Stimulated activated CD4-positive, alpha-beta T cell treated with anti-CD3 and anti-CD28 coated beads, Interleukin-15, amount 100 ng/mL, for 24 hours (primary cell): ENCODE measurements around the gene PPP2R5C.

ENCODE experiments used
- DNase-seq: peaks from one replicate; pipeline ENCODE4 v3.0.0-alpha.2; 2020

The PPP2R5C gene

DNA sequence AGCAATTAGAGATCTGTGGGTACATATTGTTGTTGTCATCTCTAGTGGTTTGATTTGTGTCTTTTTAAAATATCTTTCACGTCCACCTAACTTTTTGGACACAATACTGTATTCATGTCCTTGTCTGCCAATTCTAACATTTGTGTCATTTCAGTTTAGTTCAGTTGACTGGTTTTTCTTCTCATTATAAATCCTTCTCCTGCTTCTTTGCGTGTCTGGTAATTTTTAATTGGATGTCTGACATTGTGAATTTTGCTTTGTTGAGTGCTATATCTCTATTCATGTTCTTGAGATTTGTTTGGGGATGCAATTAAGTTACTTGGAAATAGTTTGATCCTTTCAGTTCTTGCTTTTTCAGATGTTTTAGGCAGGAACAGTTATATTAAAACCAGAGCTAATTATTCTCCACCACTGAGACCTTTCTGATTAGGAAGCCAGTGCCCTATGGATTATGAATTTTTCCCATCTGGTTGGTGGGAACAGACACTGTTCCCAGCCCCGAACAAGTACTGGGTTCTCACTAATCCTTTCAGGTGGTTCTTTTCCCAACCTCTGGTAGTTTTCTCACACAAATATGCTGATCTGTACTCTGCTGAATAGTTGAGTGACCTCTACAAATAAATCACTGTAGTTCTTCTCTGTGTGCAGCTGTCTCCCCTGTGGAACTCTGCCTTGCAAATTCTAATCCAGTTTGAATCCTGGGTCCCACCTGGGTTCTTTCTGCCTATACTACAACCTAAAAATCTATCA is 111.7 kb downstream of the PPP2R5C start:
- DNase-seq: no peak

DNA sequence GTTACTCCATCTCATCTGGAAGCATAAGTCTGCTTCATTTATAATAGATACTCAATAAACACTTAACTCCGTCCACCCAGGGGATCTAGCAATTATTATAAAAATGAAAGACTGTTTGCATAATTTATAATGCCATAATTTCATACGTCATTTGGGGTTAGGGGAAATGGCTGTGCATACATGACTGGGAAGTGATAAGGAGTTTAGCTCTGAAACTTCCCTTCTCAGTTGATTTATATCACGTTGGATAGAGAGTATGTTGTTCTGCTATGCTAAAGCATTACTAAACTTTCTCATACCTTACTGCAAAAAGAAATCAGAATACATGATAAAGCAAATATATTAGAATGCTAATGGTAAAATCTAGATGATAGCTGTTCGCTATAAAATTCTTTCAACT is 112.5 kb downstream of the PPP2R5C start:
- DNase-seq: no peak

DNA sequence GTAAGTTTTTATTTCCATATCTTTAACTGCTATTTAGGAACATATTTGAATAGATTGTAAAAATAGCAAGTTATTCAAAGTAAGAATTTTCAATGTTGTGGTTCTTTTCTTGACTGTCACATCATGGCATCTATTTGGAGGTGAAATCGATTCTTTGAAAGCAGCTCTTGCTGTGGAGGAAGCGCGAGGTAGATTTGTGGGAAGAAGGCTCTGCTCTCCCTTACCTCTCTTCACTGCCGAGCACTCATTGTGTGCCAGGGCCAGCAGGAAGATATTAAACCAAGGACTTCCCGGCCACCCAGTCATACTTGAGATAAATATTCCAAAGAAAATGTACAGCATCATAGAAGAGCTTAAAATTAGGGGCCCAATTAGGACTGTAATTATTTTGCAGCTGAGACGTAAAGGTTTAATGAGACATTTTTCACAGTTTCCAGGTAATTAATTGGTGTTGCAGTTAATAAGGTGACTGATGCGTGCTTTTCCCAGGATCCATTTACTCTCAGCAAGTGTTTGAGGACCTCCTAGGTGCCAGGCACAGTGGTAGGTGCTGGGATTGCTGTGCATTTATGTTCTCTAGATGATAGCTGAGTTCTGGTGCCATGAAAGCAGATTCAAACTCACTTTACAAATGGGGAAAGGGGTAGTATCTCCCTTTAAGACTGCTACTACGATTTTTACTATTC is 113.7 kb downstream of the PPP2R5C start:
- DNase-seq: no peak

DNA sequence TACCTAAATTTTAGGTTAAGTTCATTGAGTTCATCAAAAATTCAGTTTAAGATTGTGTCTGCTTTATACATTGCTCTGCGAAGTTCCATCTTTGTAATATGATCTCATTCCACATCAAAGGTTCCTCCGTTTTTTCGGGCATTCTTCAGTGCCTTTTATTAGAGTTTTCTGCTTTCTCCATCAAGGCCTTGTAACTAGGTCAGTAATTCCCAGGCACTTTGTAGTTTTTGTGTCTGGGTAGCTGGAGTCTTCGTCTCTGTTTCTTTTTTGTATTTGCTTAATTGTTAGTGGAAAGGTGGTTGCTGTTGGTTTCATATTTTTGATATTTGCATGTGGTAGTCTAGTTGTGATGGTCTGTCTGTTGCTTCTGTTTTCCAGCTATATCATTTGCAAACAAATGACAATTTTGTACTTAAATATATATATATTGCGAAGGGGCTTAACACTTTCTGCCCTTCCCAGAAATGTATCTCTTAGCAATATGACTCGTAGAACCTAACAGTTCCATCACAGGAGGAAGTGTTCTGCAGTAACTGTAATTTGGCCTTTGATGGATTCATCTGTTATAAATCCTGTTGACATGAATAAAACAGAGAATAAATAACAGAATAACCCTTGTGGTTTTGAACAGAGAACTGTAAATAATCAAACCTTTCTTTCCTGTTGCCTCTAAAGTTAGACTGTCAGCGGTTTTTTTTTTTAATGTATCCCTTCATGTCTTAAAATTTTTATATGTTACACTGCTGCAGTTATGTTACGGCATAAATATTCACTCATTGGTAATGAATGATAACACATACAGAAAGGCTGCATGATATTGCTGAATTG is 114.4 kb downstream of the PPP2R5C start:
- DNase-seq: no peak

DNA sequence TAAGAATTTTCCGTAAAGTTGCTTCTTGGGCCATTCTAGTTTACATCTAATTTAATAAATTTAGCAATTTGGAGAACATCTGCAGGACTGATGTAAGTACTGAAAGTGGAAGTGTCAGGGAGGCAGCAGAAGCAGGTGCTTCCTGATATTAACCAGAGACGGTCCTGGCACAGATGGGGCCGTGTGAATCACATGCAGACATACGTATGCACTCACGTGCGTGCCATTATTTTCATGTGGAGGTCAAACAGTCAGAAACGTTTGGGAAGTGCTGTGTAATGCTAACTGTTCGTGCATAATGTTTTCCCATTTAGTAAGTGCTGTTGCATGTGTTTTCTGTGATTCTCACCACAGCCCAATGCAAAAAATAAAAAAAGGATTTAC is 115.0 kb downstream of the PPP2R5C start:
- peak; percentile 79 for DNase-seq

DNA sequence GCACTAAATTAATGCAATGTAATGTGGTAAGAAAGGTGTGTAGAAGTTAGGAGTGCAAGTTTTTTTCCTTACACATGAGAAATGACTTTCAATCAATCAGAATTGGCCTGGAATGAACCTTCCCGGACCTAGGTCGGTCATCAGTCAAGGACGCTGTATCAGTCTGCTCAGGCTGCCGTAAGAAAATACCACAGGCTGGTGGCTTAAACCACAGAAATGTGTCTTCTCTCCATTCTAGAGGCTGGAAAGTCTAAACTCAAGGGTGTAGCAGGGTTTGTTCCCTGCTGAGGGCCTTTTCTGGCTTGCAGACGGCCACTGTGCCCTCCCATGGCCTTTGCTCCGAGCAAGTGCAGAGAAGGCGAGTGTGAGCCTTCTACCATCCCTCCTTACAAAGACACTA is 116.3 kb downstream of the PPP2R5C start:
- no peak for DNase-seq

DNA sequence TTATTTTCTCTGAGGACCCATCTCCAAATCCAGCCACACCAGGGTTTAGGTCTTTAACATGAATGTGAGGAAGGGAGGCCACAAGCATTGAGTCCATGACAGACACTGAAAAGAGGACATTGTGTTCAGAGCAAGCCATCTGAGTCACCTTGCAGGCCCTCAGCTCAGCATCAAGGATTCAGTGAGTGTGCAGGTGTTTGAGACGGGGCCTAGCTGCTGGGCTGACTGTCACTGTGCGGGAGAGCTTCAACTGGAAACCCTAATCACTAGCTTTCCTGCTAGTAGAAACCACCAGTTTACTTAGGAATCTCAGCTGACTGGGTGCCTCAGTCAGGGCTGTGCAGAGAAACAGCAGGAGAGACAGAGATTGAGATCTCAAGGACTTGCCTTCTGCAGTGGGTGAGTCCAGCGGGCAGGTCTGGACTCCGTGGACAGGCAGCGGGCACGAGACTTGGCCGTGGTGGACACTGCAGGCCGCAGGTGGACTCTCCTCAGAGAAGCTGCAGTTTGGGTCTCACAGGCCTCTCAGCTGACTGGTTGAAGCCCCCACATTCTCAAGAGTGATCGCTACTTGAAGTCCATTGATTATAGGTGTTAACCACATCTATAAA is 116.8 kb downstream of the PPP2R5C start:
- peak; percentile 32 for DNase-seq

DNA sequence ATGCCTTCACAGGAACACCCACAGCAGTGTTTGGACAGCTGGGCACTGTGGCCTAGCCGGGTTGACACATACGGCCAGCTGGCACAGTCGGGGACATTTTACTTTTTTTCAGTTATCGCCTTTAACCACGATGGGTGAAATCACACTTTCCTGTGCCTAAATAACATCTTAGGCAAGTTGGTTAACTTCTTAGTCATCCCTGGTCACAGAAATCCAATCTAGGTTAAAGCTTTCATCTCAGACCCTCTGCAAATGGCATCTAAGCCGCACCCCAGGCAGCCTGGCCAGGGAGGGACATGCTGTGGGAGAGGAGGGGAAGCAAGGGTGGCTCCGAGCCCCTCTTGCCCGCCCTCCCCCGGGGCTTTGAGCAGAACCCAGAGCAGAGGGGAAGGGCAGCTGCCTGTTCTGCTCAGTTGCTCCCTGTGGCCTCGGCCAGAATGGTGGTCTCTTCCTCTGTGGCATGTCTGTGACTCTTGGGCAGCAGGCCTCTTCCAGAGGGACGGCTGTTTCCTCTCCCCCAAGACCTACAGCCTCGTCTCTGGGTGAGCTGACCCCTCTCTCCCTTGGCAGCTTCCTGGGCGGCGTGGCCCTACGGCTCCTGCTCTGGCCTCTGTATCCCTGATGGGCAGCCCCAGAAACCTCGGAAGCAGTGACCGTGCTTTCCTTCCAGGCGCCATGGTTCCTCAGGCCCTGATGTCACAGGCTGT is 117.5 kb downstream of the PPP2R5C start:
- peak; percentile 52 for DNase-seq

DNA sequence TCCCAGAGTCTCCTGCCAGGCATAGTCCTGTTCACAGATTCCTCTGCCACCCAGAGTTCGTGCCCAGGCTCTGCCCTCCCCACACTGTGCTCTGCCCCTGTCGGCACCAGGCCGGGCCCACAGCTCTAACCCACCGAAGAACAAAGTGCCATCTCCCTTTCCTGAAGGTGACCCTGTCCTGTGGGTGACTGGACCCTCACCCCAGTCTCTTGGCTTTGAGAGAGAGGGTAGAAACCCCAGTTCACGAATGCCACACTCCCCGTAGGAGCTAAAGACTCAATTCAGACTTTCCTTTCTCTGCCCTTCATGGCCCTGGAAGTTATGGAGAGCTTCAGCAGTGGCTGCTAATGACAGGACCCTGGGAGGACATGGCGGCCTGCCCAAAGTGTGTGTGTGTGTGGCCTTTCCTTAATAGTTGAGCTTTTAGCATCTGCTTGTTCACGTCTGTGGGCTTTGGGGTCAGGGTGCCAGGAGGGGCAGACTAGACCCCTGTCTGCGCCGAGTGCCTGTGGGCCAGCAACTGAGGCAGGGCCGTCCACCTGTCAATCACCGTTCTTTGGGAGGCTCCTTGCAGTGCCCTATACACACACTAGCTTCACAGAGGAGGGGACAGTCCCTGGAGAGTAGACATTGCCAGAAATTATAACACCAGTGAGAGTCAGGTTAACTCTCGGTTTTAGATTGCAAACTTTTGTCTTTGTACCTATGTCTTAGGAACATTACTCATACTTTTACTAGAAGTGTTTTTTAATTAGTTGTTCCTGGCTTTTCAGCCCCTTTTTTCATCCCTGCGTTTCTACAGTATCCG is 118.2 kb downstream of the PPP2R5C start:
- peak; percentile 25 for DNase-seq

DNA sequence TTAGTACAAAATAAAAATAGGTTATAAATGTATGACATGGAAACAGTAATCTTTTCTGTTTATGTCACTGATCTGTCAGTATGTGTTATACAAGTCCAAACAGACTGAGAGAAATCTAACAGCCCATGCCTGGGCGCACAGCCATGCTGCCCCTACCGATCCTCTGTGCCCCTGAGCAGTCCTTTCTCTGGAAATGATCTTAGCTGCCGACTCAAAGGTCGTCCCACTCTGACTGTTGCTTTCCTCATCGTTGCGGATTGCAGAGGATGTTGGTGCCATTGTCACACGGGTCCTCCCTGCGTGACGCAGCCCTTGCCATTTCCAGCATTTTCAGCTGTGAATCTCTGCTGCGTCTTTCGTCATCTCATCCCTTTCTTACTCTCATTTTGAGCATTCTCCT is 119.9 kb downstream of the PPP2R5C start:
- DNase-seq: no peak

DNA sequence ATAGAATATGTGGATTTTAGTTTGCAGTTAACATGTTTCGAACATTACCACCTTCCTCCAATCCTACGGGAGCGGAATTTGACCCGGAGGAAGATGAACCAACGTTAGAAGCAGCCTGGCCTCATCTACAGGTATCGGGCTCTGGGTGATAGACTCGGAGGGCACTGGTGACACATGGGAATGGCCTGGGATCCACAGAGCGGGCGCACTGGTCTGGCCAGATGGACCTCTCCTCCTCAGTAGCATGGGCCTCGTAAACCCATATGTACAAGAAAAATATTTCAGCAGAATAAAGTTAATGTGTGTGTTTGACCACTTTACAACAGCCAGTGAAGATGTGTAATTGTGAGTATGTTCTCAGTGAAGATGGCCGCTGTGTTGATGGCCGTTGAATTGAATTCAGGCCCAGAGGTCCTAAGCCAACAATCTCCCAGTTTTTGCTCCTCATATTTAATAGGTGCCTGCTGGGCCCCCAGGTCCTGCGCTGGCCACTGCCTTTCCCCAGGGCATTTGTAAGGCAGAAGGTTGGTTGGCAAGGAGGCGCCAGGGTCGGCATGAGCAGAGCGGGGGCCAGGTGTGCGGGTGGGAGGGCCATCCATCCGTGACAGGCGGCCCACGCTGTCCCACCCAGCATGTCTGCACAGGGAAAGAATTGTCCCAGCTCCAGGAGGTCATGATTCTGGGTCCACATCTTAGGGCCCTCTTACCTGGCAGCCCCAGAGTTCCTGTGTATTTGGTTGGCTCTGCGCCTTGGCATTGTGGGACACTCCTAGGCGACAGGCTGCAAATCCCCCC is 120.8 kb downstream of the PPP2R5C start:
- no peak for DNase-seq

DNA sequence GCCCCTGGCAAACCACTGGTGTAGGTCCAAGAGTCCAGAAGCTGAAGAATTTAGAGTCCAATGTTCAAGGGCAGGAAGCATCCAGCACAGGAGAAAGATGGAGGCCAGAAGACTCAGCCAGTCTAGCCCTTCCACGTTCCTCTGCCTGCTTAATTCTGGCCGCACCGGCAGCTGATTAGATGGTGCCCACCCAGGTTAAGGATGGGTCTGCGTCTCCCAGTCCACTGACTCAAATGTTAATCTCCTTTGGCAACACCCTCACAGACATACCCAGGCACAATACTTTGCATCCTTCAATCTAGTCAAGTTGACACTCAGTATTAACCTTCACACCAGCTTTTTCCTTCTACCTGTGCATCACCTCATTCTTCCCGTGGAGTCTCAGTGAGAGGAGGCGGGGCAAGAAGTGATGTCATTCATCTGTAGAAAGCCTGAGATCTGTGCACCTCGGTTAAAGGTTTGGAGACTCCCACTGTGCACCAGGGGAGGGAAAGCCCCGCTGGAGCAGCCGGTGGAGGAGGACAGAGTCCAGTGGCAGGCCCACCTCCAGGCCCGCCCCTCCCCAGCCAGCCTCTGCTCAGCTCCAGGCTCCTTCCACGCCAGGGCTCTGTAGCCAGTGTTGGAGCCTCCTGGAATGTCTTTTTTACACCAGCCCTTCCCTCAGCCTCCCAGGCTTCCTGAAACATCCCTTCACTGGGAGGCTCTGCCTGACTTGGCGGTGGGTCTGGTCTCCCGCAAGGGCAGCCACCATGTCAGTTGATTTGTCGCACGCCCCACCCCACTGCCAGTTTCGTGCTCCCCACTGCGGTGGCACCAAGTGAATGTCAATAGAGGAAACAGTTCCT is 122.8 kb downstream of the PPP2R5C start:
- DNase-seq: no peak

DNA sequence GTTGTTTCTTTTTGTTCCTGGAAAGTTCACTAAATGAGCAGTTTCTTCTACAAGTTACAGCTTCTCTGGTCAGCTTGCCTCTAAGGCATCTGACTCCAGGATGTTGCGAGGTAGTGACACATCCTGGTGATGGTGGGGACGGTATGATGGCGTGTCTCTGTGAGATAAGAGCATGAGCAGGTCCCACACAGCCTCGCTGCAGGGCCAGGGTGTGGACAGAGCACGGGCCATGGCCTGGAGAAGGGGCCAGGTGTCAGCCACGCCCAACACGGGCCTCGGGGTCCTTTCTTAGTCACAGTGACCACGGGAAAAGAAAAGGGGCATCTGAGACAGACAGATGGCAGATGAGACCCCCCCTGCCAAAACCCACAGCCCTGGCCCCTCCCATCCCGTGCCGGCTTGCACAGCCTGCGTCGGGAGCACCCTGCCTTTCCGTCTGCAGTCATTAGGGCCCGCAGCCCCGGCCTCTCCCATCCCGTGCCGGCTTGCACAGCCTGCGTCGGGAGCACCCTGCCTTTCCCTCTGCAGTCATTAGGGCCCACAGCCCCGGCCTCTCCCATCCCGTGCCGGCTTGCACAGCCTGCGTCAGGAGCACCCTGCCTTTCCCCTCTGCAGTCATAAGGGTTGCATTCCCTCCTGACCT is 123.5 kb downstream of the PPP2R5C start:
- no peak for DNase-seq

DNA sequence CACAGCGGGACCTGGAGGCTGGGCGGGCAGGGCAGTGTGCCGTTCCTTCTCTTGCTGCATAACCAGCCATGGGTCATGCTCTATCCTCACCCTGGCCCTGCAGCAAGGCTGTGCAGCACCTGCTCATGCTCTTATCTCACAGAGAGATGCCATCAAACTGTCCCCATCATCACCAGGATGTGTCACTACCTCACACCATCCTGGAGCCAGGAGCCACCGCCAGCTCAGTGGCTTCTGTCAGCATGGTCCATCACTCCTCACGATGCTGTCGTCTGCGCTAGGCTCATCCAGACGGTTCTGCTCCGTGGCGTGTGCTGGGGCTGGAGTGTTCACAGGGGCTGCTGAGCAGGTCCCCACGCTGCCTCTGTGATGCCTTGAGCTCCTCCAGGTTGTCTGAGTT is 125.7 kb downstream of the PPP2R5C start:
- no peak for DNase-seq

DNA sequence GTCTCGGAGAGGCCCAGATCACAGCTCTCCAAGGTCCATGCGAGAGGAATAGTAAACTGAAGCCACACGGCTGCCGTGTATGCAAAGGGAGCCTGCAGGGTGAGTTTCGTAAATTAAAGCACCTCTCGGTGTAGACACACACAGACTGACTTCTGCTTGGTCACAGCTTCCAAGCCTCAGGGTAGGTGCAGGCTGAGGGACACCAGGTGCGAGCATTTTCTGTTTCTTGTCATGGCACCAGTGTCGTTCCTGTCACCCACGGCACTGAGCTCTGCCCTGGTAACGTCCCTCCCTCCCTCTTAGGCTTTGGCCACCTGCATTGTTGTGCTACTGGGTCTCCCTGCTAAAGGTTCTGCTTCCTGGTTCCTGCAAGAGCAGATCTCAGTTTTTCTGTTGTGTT is 126.7 kb downstream of the PPP2R5C start:
- DNase-seq: no peak

DNA sequence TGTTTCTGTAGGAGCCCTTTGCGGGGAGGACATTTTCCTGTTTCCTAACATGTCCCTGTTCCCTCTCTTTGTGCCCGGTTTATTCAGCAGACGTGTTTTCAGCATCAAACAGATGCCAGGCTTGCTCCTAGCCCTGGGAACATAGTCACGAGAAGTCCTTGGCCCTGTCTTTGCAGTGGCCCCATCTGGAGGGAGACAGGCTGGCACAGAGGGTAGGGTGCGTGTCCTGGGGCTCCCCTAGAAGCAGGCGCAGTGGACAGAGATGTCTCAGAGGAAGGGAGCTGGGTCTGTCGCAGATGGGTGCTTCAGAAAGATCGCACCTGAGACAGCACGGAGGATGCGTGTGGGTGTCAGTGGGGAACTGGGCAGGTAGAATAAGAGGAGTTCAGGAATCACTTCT is 127.9 kb downstream of the PPP2R5C start:
- DNase-seq: no peak

DNA sequence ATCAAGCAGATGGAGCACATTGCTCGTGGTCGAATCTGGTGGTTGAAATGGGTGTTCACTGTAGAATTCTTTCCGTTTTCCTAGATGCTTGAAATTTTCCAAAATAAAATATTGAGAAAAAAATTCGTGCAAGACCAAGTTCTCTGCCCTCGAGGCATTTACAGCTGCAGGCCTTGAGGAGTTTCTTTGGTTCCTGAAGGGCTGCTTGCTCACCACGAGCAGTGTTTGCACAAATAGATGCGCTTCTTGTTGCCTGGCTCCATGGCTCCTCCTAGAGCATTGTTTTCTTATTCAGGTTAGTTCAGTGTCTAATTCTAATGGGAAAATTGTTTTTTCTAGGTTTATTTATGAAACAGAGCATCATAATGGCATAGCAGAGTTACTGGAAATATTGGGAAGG is 128.4 kb downstream of the PPP2R5C start:
- no peak for DNase-seq

DNA sequence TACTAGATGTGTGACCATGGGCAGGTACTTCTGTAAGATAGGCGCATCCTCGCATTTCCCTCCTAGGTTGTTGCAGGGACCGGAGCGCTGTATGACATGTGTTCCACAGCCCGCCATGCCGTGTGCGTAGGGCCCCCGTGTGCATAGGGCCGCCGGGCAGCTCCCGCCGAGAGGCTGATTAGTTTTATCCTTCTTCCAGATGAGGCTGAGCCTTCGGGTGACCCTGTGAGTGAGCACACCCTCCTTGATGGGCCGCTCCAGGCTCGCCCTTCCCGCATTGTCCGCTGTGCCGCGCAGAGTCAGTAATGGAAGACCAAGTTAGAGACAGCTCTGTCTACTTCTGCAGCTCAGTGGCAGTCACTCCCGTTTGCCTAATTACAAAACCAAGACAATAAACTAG is 130.0 kb downstream of the PPP2R5C start:
- no peak for DNase-seq

DNA sequence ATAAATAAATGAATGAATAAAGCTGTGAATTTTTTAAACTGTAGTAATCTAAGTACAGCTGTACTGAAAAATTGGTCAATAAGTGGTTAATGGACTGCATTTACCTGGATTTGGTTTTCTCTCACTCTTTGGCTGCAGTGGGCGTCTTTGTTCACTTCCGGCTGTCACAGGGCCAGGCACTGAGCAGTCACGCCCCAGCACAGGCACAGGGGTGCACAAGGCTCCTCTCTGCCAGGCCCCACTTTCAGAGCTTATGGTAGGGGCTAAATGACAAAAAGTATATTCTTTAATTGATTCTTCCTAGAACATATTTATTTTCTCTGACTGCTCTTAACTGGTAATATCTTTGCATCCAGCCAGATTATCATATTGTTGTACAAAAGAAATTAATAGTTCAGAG is 132.2 kb downstream of the PPP2R5C start:
- DNase-seq: no peak
